Parathyroid adenoma (tissue), 2 donors: ENCODE data around the gene FBH1.
A peak's percentile ranks its signal among the peaks of the same experiment; 100 is the strongest.

Experiments
- H2AFZ ChIP-seq: fragments of 300-600 bp; sonication (generic); one replicate; pipeline ENCODE4 v1.7.0; 2017; ENCODE audit warnings: antibody characterized with exemption, mild to moderate bottlenecking
- H3K27ac ChIP-seq: fragments of 300-600 bp; sonication (generic); one replicate; pipeline ENCODE4 v1.7.0; 2017
- H3K27me3 ChIP-seq: fragments of 300-600 bp; sonication (generic); one replicate; pipeline ENCODE4 v1.7.0; 2017; ENCODE audit warnings: low read length; ENCODE audit not compliant: control insufficient read depth, insufficient read depth
- H3K36me3 ChIP-seq: fragments of 300-600 bp; sonication (generic); one replicate; pipeline ENCODE4 v1.7.0; 2017; ENCODE audit warnings: low read length; ENCODE audit not compliant: control insufficient read depth, insufficient read depth
- H3K4me1 ChIP-seq: fragments of 300-600 bp; sonication (generic); one replicate; pipeline ENCODE4 v1.7.0; 2017; ENCODE audit warnings: control low read depth
- H3K4me2 ChIP-seq: fragments of 300-600 bp; sonication (generic); one replicate; pipeline ENCODE4 v1.7.0; 2017; ENCODE audit warnings: low read length
- H3K4me3 ChIP-seq: fragments of 300-600 bp; sonication (generic); one replicate; pipeline ENCODE4 v1.7.0; 2017; ENCODE audit warnings: low read depth, low read length
- H3K79me2 ChIP-seq: fragments of 300-600 bp; sonication (generic); one replicate; pipeline ENCODE4 v1.7.0; 2017; ENCODE audit warnings: control low read depth
- H3K9ac ChIP-seq: fragments of 300-600 bp; sonication (generic); one replicate; pipeline ENCODE4 v1.7.0; 2017; ENCODE audit warnings: mild to moderate bottlenecking
- H3K9me3 ChIP-seq: fragments of 300-600 bp; sonication (generic); one replicate; pipeline ENCODE4 v1.7.0; 2017; ENCODE audit warnings: low read length; ENCODE audit not compliant: control insufficient read depth
- CTCF ChIP-seq: fragments of 300-600 bp; sonication (generic); IDR thresholded peaks from one replicate; pipeline ENCODE4 v1.7.0; 2017; ENCODE audit warnings: antibody characterized with exemption, mild to moderate bottlenecking
- donor health status: primary hyperparathyroidism.

FBH1 gene

GRCh38 chr10:5937016-5937415 is 47.0 kb downstream of the FBH1 start:
- no peaks in the 10 kb centered on the region for H3K36me3 ChIP-seq
- H3K9me3 ChIP-seq = no peaks in the 10 kb centered on the region
- no peak overlapping the region for H3K4me2 ChIP-seq
- no peak overlapping the region for H2AFZ ChIP-seq
- H3K27me3 ChIP-seq = no peaks in the 10 kb centered on the region
- H3K4me1 ChIP-seq = no peaks in the 10 kb centered on the region
- H3K4me3 ChIP-seq = no peak overlapping the region
- TF ChIP-seq CTCF = no peak
- H3K27ac ChIP-seq = no peak overlapping the region
- H3K79me2 ChIP-seq = no peaks in the 10 kb centered on the region
- no peak overlapping the region for H3K9ac ChIP-seq

GRCh38 chr10:5938291-5938690 is 48.2 kb downstream of the FBH1 start:
- no peak overlapping the region for H3K4me3 ChIP-seq
- no peaks in the 10 kb centered on the region for H3K4me1 ChIP-seq
- H3K36me3 ChIP-seq = no peaks in the 10 kb centered on the region
- no peaks in the 10 kb centered on the region for H3K27me3 ChIP-seq
- no peaks in the 10 kb centered on the region for H3K79me2 ChIP-seq
- H3K27ac ChIP-seq = no peak overlapping the region
- H3K9me3 ChIP-seq = no peaks in the 10 kb centered on the region
- TF ChIP-seq CTCF = no peak
- no peak overlapping the region for H3K9ac ChIP-seq
- no peak overlapping the region for H3K4me2 ChIP-seq
- no peak overlapping the region for H2AFZ ChIP-seq

- no peak overlapping the region for H2AFZ ChIP-seq
- H3K36me3 ChIP-seq = no peaks in the 10 kb centered on the region
- H3K4me3 ChIP-seq = no peak overlapping the region
- H3K27ac ChIP-seq = no peak overlapping the region
- no peak for TF ChIP-seq CTCF
- no peak overlapping the region for H3K9ac ChIP-seq
- H3K27me3 ChIP-seq = no peaks in the 10 kb centered on the region
- H3K79me2 ChIP-seq = no peaks in the 10 kb centered on the region
- no peaks in the 10 kb centered on the region for H3K4me1 ChIP-seq
- H3K4me2 ChIP-seq = no peak overlapping the region
- no peaks in the 10 kb centered on the region for H3K9me3 ChIP-seq
Observed at GRCh38 chr10:5940807-5941218, 50.8 kb downstream of the FBH1 start.

- H3K4me2 ChIP-seq = no peak overlapping the region
- TF ChIP-seq CTCF = no peak
- no peak overlapping the region for H3K4me3 ChIP-seq
- H2AFZ ChIP-seq = no peak overlapping the region
- H3K79me2 ChIP-seq = no peaks in the 10 kb centered on the region
- no peaks in the 10 kb centered on the region for H3K4me1 ChIP-seq
- H3K27ac ChIP-seq = peak overlapping the region; percentile 87
- H3K9me3 ChIP-seq = no peaks in the 10 kb centered on the region
- no peaks in the 10 kb centered on the region for H3K27me3 ChIP-seq
- H3K9ac ChIP-seq = no peak overlapping the region
- H3K36me3 ChIP-seq = no peaks in the 10 kb centered on the region
Observed at GRCh38 chr10:5941579-5941978, 51.5 kb downstream of the FBH1 start.

GRCh38 chr10:5942001-5942400 is 52.0 kb downstream of the FBH1 start:
- no peaks in the 10 kb centered on the region for H3K4me1 ChIP-seq
- H3K9ac ChIP-seq = no peak overlapping the region
- no peak for TF ChIP-seq CTCF
- H3K4me3 ChIP-seq = no peak overlapping the region
- H2AFZ ChIP-seq = no peak overlapping the region
- H3K4me2 ChIP-seq = no peak overlapping the region
- no peaks in the 10 kb centered on the region for H3K36me3 ChIP-seq
- H3K27ac ChIP-seq = peak overlapping the region; percentile 87
- no peaks in the 10 kb centered on the region for H3K79me2 ChIP-seq
- no peaks in the 10 kb centered on the region for H3K9me3 ChIP-seq
- H3K27me3 ChIP-seq = no peaks in the 10 kb centered on the region
